HepG2 (cell line): ENCODE measurements around the gene ADAMTS2.

Experiments
- CTCF ChIP-seq: sonication (generic); formaldehyde crosslinking; IDR thresholded peaks from 2 replicates; pipeline ENCODE4 v1.5.0; 2020; ENCODE audit warnings: mild to moderate bottlenecking, missing genetic modification reagents, moderate library complexity
- ZNF3 ChIP-seq: IDR thresholded peaks from 2 replicates; pipeline ENCODE4 v1.7.0; 2017; ENCODE audit warnings: inconsistent platforms
- ZNF510 ChIP-seq: sonication (generic); formaldehyde crosslinking; IDR thresholded peaks from 2 replicates; pipeline ENCODE4 v1.4.0; 2020; ENCODE audit warnings: low read depth, mild to moderate bottlenecking, missing genetic modification reagents

GRCh38 chr5:179266291-179267070 is 78.8 kb downstream of the ADAMTS2 start:
- TF ChIP-seq ZNF3 (CRISPR knock-in tag) (no peak), ZNF510 (no peak), CTCF (no peak)
